Measurements from ENCODE around the gene SESN3. TPM values are rescaled to one million over a fixed set of nuclear protein-coding genes. Genes with fewer than 3 reads are reported as not detected.
"Not testable (repeated sequence)": the region's sequence is repeated elsewhere in the genome, so short reads cannot be mapped to it uniquely, and the experiment has no call there.

The SESN3 gene
- total RNA-seq (2014; rRNA removed; shearing (Covaris generic)), result 12.6 and 30.4 TPM in 2 replicates

DNA sequence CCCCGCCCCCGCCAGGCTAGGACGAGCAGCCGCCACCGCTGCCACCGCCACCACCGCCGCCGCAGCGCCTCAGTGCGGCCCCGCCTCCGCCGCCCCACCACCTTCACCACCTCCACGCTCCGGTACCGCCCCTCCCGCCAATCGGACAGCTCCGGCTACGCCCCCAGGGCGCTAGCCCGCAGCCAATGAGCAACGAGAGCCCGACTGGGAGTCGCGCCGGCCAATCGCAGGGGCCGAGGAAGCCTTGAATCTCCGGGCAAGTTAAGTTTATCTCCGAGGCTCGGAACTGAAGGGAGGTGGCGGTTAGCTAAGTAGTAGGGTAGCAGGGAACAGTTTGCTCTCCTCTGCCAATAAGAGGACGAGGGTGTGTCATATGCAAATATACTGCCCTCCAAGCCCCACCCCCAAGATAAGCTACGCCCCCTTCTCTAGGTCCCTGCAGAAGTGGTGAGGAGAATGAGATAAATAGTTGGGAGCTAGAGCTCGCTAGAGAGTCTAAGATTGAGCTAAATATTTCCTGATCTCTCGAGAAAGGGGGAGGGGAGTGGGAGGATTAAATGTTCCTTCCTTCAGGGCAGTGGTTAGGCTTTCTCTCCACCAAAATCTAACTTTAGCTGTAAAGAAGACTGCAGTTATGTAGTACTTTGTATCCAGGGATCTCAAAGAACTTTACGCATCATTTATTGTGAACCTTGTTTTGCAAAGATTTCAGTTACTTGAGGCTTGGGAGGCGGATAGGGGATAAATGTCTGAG is at the start of gene SESN3:
TSS of gene SESN3 (minus strand) at position 76 of the 754 bp plus-strand sequence. CDS start 342 bp downstream, outside the sequence.
- Histone ChIP-seq H3K4me3 (ENCODE audit: insufficient read depth, low read depth, low read length) (peak within 1 kb of the TSS; percentile 82), H3K36me3 (replicated peaks; ENCODE audit: control insufficient read depth, insufficient read depth, low read length) (no peaks in the 10 kb centered on the region), H3K27me3 (ENCODE audit: control insufficient read depth, insufficient read depth, low read length) (peaks cover 19% of the 10 kb centered on the region)
- DNase-seq, result peak; percentile 93

GRCh38 chr11:95279921-95280868 is 49.2 kb upstream of the SESN3 start:
- peak; percentile 6 for DNase-seq

GRCh38 chr11:95277868-95278267 is 46.9 kb upstream of the SESN3 start:
- H3K27me3 ChIP-seq (ENCODE audit: control insufficient read depth, insufficient read depth, low read length), result no peaks in the 10 kb centered on the region
- no peaks in the 10 kb centered on the region for H3K36me3 ChIP-seq (replicated peaks; ENCODE audit: control insufficient read depth, insufficient read depth, low read length)
- no peak for DNase-seq
- no peak overlapping the region for H3K4me3 ChIP-seq (ENCODE audit: insufficient read depth, low read depth, low read length)

More at GRCh38 chr11:95279921-95280868, 49.2 kb upstream of the SESN3 start:
- H3K36me3 ChIP-seq (replicated peaks; ENCODE audit: control insufficient read depth, insufficient read depth, low read length), result no peaks in the 10 kb centered on the region
- H3K4me3 ChIP-seq (ENCODE audit: insufficient read depth, low read depth, low read length), result no peak overlapping the region
- no peaks in the 10 kb centered on the region for H3K27me3 ChIP-seq (ENCODE audit: control insufficient read depth, insufficient read depth, low read length)

DNA sequence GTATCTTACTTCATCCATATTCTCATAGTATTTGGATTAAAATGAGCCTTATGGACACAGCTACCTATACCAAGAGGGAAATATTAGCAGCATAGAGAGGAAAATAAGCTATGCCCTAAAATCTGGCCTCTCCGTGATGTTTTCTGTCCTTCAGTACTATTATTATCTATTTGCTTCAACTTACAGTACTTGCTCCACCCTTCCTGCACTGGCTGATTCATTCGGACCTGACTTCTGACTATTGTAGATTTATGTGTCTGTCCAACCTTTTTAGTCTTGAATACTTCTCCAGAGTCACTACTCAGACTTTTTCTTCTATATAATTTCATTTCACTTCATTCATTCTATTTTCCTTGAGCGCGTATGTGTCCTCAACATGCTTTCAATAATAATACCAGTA is 45.1 kb upstream of the SESN3 start:
- no peak for DNase-seq
- no peak overlapping the region for H3K4me3 ChIP-seq (ENCODE audit: insufficient read depth, low read depth, low read length)
- H3K27me3 ChIP-seq (ENCODE audit: control insufficient read depth, insufficient read depth, low read length), result no peaks in the 10 kb centered on the region
- H3K36me3 ChIP-seq (replicated peaks; ENCODE audit: control insufficient read depth, insufficient read depth, low read length), result no peaks in the 10 kb centered on the region

GRCh38 chr11:95273618-95274017 is 42.6 kb upstream of the SESN3 start:
- H3K4me3 ChIP-seq (ENCODE audit: insufficient read depth, low read depth, low read length); H3K36me3 ChIP-seq (replicated peaks; ENCODE audit: control insufficient read depth, insufficient read depth, low read length): not testable (repeated sequence)

DNA sequence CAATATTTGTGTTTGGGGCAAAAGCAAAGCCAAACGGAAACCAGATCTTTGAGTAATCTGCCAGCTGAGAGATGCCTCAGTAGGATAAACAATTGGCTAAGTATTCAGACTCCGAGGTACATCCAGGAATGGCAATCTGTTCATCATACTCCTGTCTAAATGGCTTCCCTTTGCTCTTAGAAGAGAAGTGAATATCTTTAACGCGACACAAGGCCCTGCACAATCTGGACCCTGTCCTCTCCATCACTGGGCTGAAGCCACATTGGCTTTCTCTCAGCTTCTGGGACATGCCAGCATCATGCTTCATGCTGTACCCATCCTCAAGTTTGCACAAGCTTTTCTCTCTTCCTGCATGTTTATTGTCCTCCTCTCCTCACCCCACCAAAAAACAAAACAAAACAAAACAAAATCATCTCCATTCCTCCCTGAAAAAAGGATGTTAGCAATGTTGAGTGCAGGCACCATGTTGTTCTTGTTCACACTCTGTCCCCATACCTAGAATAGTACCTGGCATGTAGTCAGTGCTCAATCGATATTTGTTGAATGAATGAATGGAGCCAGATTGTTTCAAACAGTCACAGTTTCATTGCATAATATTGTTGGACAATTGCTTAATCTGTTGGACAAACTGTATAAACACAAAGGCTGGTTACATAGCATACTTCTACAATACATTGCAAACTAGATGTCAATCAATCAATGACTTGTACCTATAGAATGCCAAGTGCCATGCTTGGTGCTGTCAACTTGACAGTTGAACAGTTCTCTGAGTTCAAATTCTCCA is 38.2 kb upstream of the SESN3 start:
- Histone ChIP-seq H3K36me3 (replicated peaks; ENCODE audit: control insufficient read depth, insufficient read depth, low read length) (no peaks in the 10 kb centered on the region), H3K4me3 (ENCODE audit: insufficient read depth, low read depth, low read length) (no peak overlapping the region), H3K27me3 (ENCODE audit: control insufficient read depth, insufficient read depth, low read length) (no peaks in the 10 kb centered on the region)
- no peak for DNase-seq

More at GRCh38 chr11:95273618-95274017, 42.6 kb upstream of the SESN3 start:
- H3K27me3 ChIP-seq (ENCODE audit: control insufficient read depth, insufficient read depth, low read length); DNase-seq: not testable (repeated sequence)

GRCh38 chr11:95268391-95268790 is 37.4 kb upstream of the SESN3 start:
- no peak overlapping the region for H3K4me3 ChIP-seq (ENCODE audit: insufficient read depth, low read depth, low read length)
- no peak for DNase-seq
- H3K27me3 ChIP-seq (ENCODE audit: control insufficient read depth, insufficient read depth, low read length), result no peaks in the 10 kb centered on the region
- H3K36me3 ChIP-seq (replicated peaks; ENCODE audit: control insufficient read depth, insufficient read depth, low read length), result no peaks in the 10 kb centered on the region

DNA sequence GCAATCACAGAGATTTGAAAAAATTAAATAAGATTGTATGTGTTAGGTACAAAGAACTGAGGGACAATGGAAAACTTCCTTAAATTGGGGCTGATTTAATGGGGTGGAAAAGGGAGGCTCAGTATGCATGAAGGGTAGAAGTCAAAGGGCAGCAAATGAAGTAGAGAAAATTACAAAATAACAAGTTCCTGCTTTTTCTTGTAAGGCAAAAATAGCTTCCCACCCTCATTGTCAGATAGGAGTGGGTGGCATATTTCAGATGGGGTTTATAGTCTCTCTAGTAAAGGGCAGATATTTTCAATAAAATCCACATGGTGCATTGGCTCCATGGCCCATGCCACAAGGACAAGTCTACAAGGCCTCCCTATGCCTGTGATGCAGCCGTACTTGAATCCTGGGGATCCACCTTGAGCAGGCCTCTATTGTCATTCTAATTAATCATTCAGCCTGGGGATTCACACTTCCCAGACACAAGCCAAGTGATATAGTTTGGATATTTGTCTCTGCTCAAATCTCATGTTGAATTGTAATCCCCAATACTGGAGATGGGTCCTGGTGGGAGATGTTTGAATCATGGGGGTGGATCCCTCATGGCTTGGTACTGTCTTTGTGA is 36.7 kb upstream of the SESN3 start:
- no peak overlapping the region for H3K4me3 ChIP-seq (ENCODE audit: insufficient read depth, low read depth, low read length)
- H3K27me3 ChIP-seq (ENCODE audit: control insufficient read depth, insufficient read depth, low read length), result no peaks in the 10 kb centered on the region
- no peak for DNase-seq
- no peaks in the 10 kb centered on the region for H3K36me3 ChIP-seq (replicated peaks; ENCODE audit: control insufficient read depth, insufficient read depth, low read length)

DNA sequence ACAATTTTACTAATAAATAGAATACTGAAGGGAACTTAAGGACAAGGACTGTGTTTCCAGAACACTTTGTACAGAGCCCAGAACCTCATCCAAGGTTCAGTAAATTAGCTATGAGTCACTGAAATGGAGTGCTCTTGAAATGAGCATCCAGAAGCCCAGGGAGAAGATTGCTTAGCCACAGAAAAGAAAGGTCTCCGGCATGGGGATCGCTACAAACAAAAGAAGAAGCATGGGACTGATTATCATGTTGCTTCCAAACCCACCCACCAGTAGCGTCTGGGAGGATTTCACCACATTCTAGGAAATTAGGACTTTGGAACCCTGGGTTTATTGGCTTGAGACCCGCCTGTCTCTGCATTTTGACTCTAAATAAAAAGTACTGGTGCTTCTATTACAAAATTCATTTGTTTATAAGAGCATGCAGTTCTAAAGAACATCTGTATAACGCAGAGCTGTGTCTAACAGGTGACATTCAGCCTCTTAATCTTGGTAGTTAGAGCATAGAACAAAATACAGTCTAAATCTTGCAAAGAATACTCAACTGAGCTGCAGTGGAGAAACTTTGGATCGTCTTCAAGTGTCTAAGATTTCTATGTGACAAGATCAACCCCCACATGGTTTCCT is 35.9 kb upstream of the SESN3 start:
- no peak for DNase-seq
- Histone ChIP-seq H3K4me3 (ENCODE audit: insufficient read depth, low read depth, low read length) (no peak overlapping the region), H3K27me3 (ENCODE audit: control insufficient read depth, insufficient read depth, low read length) (no peaks in the 10 kb centered on the region), H3K36me3 (replicated peaks; ENCODE audit: control insufficient read depth, insufficient read depth, low read length) (no peaks in the 10 kb centered on the region)

DNA sequence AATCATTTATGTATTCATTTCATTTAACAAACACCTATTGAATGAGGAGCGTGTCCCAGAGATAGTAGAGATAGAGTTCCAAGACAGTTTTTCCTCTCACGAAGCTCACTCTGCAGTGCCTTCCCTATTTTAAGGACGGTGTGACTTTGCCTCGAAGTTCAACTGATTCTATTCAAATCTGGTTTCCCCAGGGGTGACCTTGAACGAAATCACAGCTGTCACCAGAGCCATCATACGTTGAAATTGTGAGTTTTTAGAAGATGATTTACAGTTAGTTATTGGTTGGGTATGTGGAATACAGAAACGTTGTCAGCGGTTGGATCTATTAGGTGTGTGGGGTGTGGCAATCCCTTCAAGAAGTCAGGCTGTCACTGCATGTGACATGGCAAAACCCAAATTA is 33.9 kb upstream of the SESN3 start:
- H3K27me3 ChIP-seq (ENCODE audit: control insufficient read depth, insufficient read depth, low read length), result no peaks in the 10 kb centered on the region
- no peak for DNase-seq
- no peaks in the 10 kb centered on the region for H3K36me3 ChIP-seq (replicated peaks; ENCODE audit: control insufficient read depth, insufficient read depth, low read length)
- no peak overlapping the region for H3K4me3 ChIP-seq (ENCODE audit: insufficient read depth, low read depth, low read length)

- Histone ChIP-seq H3K27me3 (ENCODE audit: control insufficient read depth, insufficient read depth, low read length) (no peaks in the 10 kb centered on the region), H3K4me3 (ENCODE audit: insufficient read depth, low read depth, low read length) (no peak overlapping the region), H3K36me3 (replicated peaks; ENCODE audit: control insufficient read depth, insufficient read depth, low read length) (no peaks in the 10 kb centered on the region)
- DNase-seq, result no peak
Observed at GRCh38 chr11:95262994-95263765, 32.2 kb upstream of the SESN3 start.

DNA sequence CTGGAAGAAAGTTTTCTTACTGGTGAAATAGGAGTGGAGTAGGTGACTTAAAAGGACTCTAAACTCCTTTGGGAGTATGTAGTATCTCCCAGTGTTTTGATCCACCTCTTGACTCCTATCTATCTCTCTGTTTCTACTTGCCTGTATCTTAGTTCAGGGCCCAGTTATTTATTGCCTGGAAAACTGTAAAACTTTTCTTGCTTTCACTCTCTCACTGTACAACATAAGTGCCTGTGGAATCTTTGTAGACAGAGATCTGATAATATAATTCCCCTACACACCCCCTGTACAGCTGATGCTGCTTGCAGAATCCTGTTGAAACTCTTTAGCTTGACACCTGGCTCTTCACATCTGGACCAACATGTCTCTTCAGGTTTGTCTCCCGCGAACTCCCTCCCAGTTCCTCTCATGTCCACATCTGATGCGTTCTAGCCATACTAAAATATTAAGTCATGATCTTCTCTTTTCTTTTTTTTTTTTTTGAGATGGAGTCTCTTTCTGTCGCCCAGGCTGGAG is 26.5 kb upstream of the SESN3 start:
- no peaks in the 10 kb centered on the region for H3K27me3 ChIP-seq (ENCODE audit: control insufficient read depth, insufficient read depth, low read length)
- no peak overlapping the region for H3K4me3 ChIP-seq (ENCODE audit: insufficient read depth, low read depth, low read length)
- no peaks in the 10 kb centered on the region for H3K36me3 ChIP-seq (replicated peaks; ENCODE audit: control insufficient read depth, insufficient read depth, low read length)
- DNase-seq, result no peak

GRCh38 chr11:95256321-95256779 is 25.3 kb upstream of the SESN3 start:
- H3K4me3 ChIP-seq (ENCODE audit: insufficient read depth, low read depth, low read length), result no peak overlapping the region
- DNase-seq, result no peak
- H3K36me3 ChIP-seq (replicated peaks; ENCODE audit: control insufficient read depth, insufficient read depth, low read length), result no peaks in the 10 kb centered on the region
- no peaks in the 10 kb centered on the region for H3K27me3 ChIP-seq (ENCODE audit: control insufficient read depth, insufficient read depth, low read length)
